ENCODE data around the gene ACTRT3.

Gene ACTRT3

GRCh38 chr3:169746924-169747323 lies 22.4 kb downstream of the ACTRT3 start:
- no peaks in the 10 kb centered on the region for H3K4me1 ChIP-seq (ENCODE audit: control insufficient read depth, insufficient read depth, low read length)
- no peaks in the 10 kb centered on the region for H3K36me3 ChIP-seq (ENCODE audit: control insufficient read depth in 2 of 2, insufficient read depth in 1 of 2, low read length in 2 of 2)
- H3K27ac ChIP-seq (ENCODE audit: extremely low read depth, low read depth, low read length): no peak overlapping the region
- no peak for TF ChIP-seq ZNF777 (tag by site-specific recombination; IDR thresholded peaks at IDR 0.05; ENCODE audit: borderline replicate concordance)
- no peak for TF ChIP-seq ZBTB7A (tag by site-specific recombination; IDR thresholded peaks at IDR 0.05; ENCODE audit: low read depth)
- TF ChIP-seq ZFP3 (tag by site-specific recombination; IDR thresholded peaks at IDR 0.05; ENCODE audit: low read depth): no peak
- no peak for TF ChIP-seq ZNF843 (tag by site-specific recombination; IDR thresholded peaks at IDR 0.05)
- no peak for TF ChIP-seq SP7 (tag by site-specific recombination; IDR thresholded peaks at IDR 0.05)
- CTCF ChIA-PET: interaction anchor here (0.6 kb wide), 1 partner anchor 815 kb away, joined by 3 read pairs; no protein-coding TSS in a partner anchor
- no peaks in the 10 kb centered on the region for H3K9me3 ChIP-seq (ENCODE audit: control insufficient read depth, insufficient read depth, low read depth, low read length)
- POLR2A ChIA-PET: no interaction called here
- H3K4me3 ChIP-seq (ENCODE audit: low read depth, low read length): no peak overlapping the region

GRCh38 chr3:169744366-169745054 lies 24.9 kb downstream of the ACTRT3 start:
- Histone ChIP-seq H3K36me3 (ENCODE audit: control insufficient read depth in 2 of 2, insufficient read depth in 1 of 2, low read length in 2 of 2) (no peaks in the 10 kb centered on the region), H3K9me3 (ENCODE audit: control insufficient read depth, insufficient read depth, low read depth, low read length) (no peaks in the 10 kb centered on the region), H3K4me3 (ENCODE audit: low read depth, low read length) (no peak overlapping the region), H3K27ac (ENCODE audit: extremely low read depth, low read depth, low read length) (no peak overlapping the region), H3K4me1 (ENCODE audit: control insufficient read depth, insufficient read depth, low read length) (no peaks in the 10 kb centered on the region)
- ChIA-PET CTCF (interaction anchor here (0.6 to 3.5 kb wide), 17 partner anchors 56 to 1320 kb away, joined by 3 to 14 read pairs (median 3); no protein-coding TSS in a partner anchor), POLR2A (interaction anchor here (1.0 kb wide), 1 partner anchor 19 kb away, joined by 3 read pairs; no protein-coding TSS in a partner anchor)
- no peak for TF ChIP-seq ZNF239 (tag by site-specific recombination; IDR thresholded peaks at IDR 0.05)
- TF ChIP-seq ZSCAN30 (tag by site-specific recombination; IDR thresholded peaks at IDR 0.05): 0 out of 2 replicates have a peak, but pooled peaks have one; percentile 52
- 0 out of 2 replicates have a peak, but pooled peaks have one; percentile 26 for TF ChIP-seq SCRT2 (tag by site-specific recombination; IDR thresholded peaks at IDR 0.05)
- TF ChIP-seq ZBTB17 (tag by site-specific recombination; IDR thresholded peaks at IDR 0.05): 0 out of 2 replicates have a peak, but pooled peaks have one; percentile 45
- TF ChIP-seq EGR2 (tag by site-specific recombination; IDR thresholded peaks at IDR 0.05; ENCODE audit: low read depth): 0 out of 2 replicates have a peak, but pooled peaks have one; percentile 21
- peak; percentile 82 for TF ChIP-seq PRDM6 (tag by site-specific recombination; IDR thresholded peaks at IDR 0.05)
- no peak for TF ChIP-seq ZBTB8A (tag by site-specific recombination; IDR thresholded peaks at IDR 0.05)
- TF ChIP-seq ZNF654 (tag by site-specific recombination; IDR thresholded peaks at IDR 0.05; ENCODE audit: low read depth): peak; percentile 86

GRCh38 chr3:169739067-169739466 lies 30.3 kb downstream of the ACTRT3 start:
- ChIA-PET POLR2A (no interaction called here), CTCF (no interaction called here)
- Histone ChIP-seq H3K9me3 (ENCODE audit: control insufficient read depth, insufficient read depth, low read depth, low read length) (no peaks in the 10 kb centered on the region), H3K4me1 (ENCODE audit: control insufficient read depth, insufficient read depth, low read length) (no peaks in the 10 kb centered on the region), H3K36me3 (ENCODE audit: control insufficient read depth in 2 of 2, insufficient read depth in 1 of 2, low read length in 2 of 2) (no peaks in the 10 kb centered on the region), H3K27ac (ENCODE audit: extremely low read depth, low read depth, low read length) (no peak overlapping the region), H3K4me3 (ENCODE audit: low read depth, low read length) (no peak overlapping the region)
- TF ChIP-seq ZNF148 (tag by site-specific recombination; IDR thresholded peaks at IDR 0.05; ENCODE audit: borderline replicate concordance): no peak
- TF ChIP-seq ZBTB8A (tag by site-specific recombination; IDR thresholded peaks at IDR 0.05): no peak
- TF ChIP-seq ZNF664 (tag by site-specific recombination; IDR thresholded peaks at IDR 0.05): no peak
- TF ChIP-seq ZNF239 (tag by site-specific recombination; IDR thresholded peaks at IDR 0.05): no peak
- no peak for TF ChIP-seq ZNF19 (tag by site-specific recombination; IDR thresholded peaks at IDR 0.05; ENCODE audit: low read depth)
- no peak for TF ChIP-seq ZNF623 (tag by site-specific recombination; IDR thresholded peaks at IDR 0.05)
- TF ChIP-seq KLF16 (tag by site-specific recombination; IDR thresholded peaks at IDR 0.05): no peak
- no peak for TF ChIP-seq ZNF354C (tag by site-specific recombination; IDR thresholded peaks at IDR 0.05; ENCODE audit: borderline replicate concordance, low read depth)
- no peak for TF ChIP-seq KLF10 (tag by site-specific recombination; IDR thresholded peaks at IDR 0.05)
- TF ChIP-seq HOXC10 (CRISPR knock-in tag; IDR thresholded peaks at IDR 0.05): no peak
- TF ChIP-seq ZNF211 (tag by site-specific recombination; IDR thresholded peaks at IDR 0.05; ENCODE audit: low read depth): no peak
- TF ChIP-seq ZNF558 (tag by site-specific recombination; IDR thresholded peaks at IDR 0.05): no peak
- no peak for TF ChIP-seq ZNF280D (tag by site-specific recombination; IDR thresholded peaks at IDR 0.05)

All from HEK293 (cell line).